Heart right ventricle (tissue), 16 donors: ENCODE measurements around the gene PIGT. TPM values are rescaled to one million over a fixed set of nuclear protein-coding genes. Genes with fewer than 3 reads are reported as not detected.
A peak's percentile ranks its signal among the peaks of the same experiment; 100 is the strongest.

Experiments used
- ATAC-seq, 8 donors: fragments of 200-7000 bp; cut with Tn5 transposase; one replicate each; pipeline ENCODE4 v1.9.1; 2020; ENCODE audit warnings: mild to moderate bottlenecking in 8 of 8, moderate library complexity in 8 of 8, moderate number of reproducible peaks in 1 of 8
- DNase-seq, 2 donors: peaks; one replicate each; pipeline ENCODE4 v3.0.0-alpha.2; 2020
- H3K27ac ChIP-seq, 10 donors: fragments of 200-600 bp; sonication (generic) in 2 of 10; one replicate each; pipeline versions ENCODE4 v1.5.0 to v1.8.0; 2020 to 2022; ENCODE audit warnings: mild to moderate bottlenecking in 3 of 10
- H3K27me3 ChIP-seq, 7 donors: fragments of 200-600 bp; one replicate each; pipeline ENCODE4 v1.8.0; 2021 to 2022; ENCODE audit warnings: mild to moderate bottlenecking in 2 of 7
- H3K36me3 ChIP-seq, 9 donors: fragments of 200-600 bp; sonication (generic) in 1 of 9; one replicate each; pipeline versions ENCODE4 v1.5.0 to v1.8.0; 2020 to 2022; ENCODE audit warnings: mild to moderate bottlenecking in 2 of 9
- H3K4me1 ChIP-seq, 9 donors: fragments of 200-600 bp; sonication (generic) in 1 of 9; one replicate each; pipeline versions ENCODE4 v1.5.0 to v1.8.0; 2020 to 2022; ENCODE audit warnings: mild to moderate bottlenecking in 4 of 9
- H3K4me3 ChIP-seq, 10 donors: fragments of 200-600 bp; sonication (generic) in 2 of 10; one replicate each; pipeline versions ENCODE4 v1.5.0 to v1.8.0; 2020 to 2022; ENCODE audit warnings: mild to moderate bottlenecking in 7 of 10, moderate library complexity in 2 of 10
- H3K9me3 ChIP-seq, 11 donors: fragments of 200-600 bp in 10 of 11; sonication (generic) in 2 of 11; one replicate each; pipeline versions ENCODE4 v1.5.0 to v1.8.0; 2013 to 2022; ENCODE audit warnings: mild to moderate bottlenecking in 2 of 11, control low read depth in 1 of 11, moderate library complexity in 1 of 11
- CTCF ChIP-seq, 9 donors: fragments of 200-600 bp; sonication (generic) in 2 of 9; IDR thresholded peaks; one replicate each; pipeline versions ENCODE4 v1.5.0 to v1.8.0; 2021 to 2022; ENCODE audit warnings: antibody characterized with exemption in 9 of 9, mild to moderate bottlenecking in 5 of 9, moderate library complexity in 1 of 9
- WGBS, 2 donors: extraction: QIAGEN DNeasy Blood & Tissue Kit; methylation state at CpG; one replicate each; pipeline ENCODE4 v1.1.7; 2013; ENCODE audit warnings: inconsistent platforms in 1 of 2; 5-methylcytosine and 5-hydroxymethylcytosine counted together
- intact Hi-C, 10 donors: fragments of 100-400 bp; cut with DNase I; formaldehyde crosslinking; loops; one replicate each; pipeline versions ENCODE4 v1.11.1 to v1.14.2; 2022
- polyA plus RNA-seq, 2 donors: library from polyadenylated mRNA; stranded (reverse); fragments of 200-250 nt; gene quantifications; one replicate each; pipeline ENCODE4 v1.2.3, GENCODE V29; 2013
- total RNA-seq, 10 donors: library from RNA; stranded (reverse); fragmentation: NEBNext Ultra II Directional in 3 of 10; extraction: Animal tissue kit (Norgen Biotek cat#: 25700) in 3 of 10; gene quantifications; one replicate each; pipeline versions ENCODE4 v1.2.1 to v1.2.4, GENCODE V29; 2021 to 2023
- donor health status: Arrhythmogenic right ventricular cardiomyopathy.
- donor health status: ischemic (EF 13 %, LVEDD 7.1; RV severe dilation, severe dysfunction).
- donor health status: healthy with polysubstance abuse.
- donor health status: DM: no; HTN: yes; CAD: no.
- donor health status: DM: no; HTN: no; CAD: no.
- donor health status: ischemic (EF 25% LVEDD 6.9; RV normal size, moderate dysfunction).
- donor health status: ischemic (EF 25% LVEDD 5.7; RV mildly dilated, moderate dysfunction).
- donor health status: healthy.
- donor health status: DM: yes; HTN: yes; CAD: no.
- donor health status: Ischemic cardiomyopathy.
- donor health status: ischemic (EF 35%, LVEDD 5.7; RV mildly dilated, moderate dysfunction).
- donor health status: nonischemic (EF 11% LVEDD 7.7; RV severe dilation, severe dysfunction).
- donor health status: DM: yes; HTN: yes; CAD: no.
- donor health status: PGD.
- donor health status: ischemic (EF 29% LVEDD 5.4; RV normal size, mild dysfunction).
- donor health status: nonischemic (EF 23%, LVEDD 6.1; RV moderate dilation, normal function).

The PIGT gene
- total and polyA plus RNA-seq, 12 donors = 72.9 to 221 (median 144) TPM

- ATAC-seq (no peak), DNase-seq (no peak)
- H3K9me3 ChIP-seq = no peaks in the 10 kb centered on the region
- WGBS, 2 donors = 94 to 96% methylated on average over 2 of the region's 2 CpGs
- no peak overlapping the region for H3K4me3 ChIP-seq
- H3K36me3 ChIP-seq = peaks cover 0 to 89% (median 53%) of the 10 kb centered on the region in 9 donors
- H3K27ac ChIP-seq = no peak overlapping the region
- peaks cover 0 to 35% (median 17%) of the 10 kb centered on the region in 9 donors for H3K4me1 ChIP-seq
- no peak for TF ChIP-seq CTCF (IDR thresholded peaks at IDR 0.05)
- intact Hi-C loops = no loop called here
- no peaks in the 10 kb centered on the region for H3K27me3 ChIP-seq
Observed at GRCh38 chr20:45423700-45424099, 7.8 kb downstream of the PIGT start.

- no peaks in the 10 kb centered on the region for H3K9me3 ChIP-seq
- H3K4me3 ChIP-seq = no peak overlapping the region
- WGBS, 2 donors = 95 to 96% methylated on average over 17 of the region's 17 CpGs
- no peak for ATAC-seq
- TF ChIP-seq CTCF (IDR thresholded peaks at IDR 0.05) = no peak
- no peak for DNase-seq
- no peak overlapping the region for H3K27ac ChIP-seq
- H3K27me3 ChIP-seq = no peaks in the 10 kb centered on the region
- peaks cover 0 to 70% (median 44%) of the 10 kb centered on the region in 9 donors for H3K36me3 ChIP-seq
- intact Hi-C loops = no loop called here
- H3K4me1 ChIP-seq = peaks cover 0 to 19% (median 6%) of the 10 kb centered on the region in 9 donors
Observed at GRCh38 chr20:45425561-45425960, 9.6 kb downstream of the PIGT start.

GRCh38 chr20:45426320-45427016 is 10.5 kb downstream of the PIGT start:
- intact Hi-C loops = no loop called here
- WGBS, 2 donors = 88 to 90% methylated on average over 5 of the region's 5 CpGs
- Histone ChIP-seq H3K4me1 (peaks cover 0 to 16% (median 5%) of the 10 kb centered on the region in 9 donors), H3K4me3 (no peak overlapping the region), H3K36me3 (peaks cover 0 to 61% (median 35%) of the 10 kb centered on the region in 9 donors), H3K27ac (no peak overlapping the region), H3K27me3 (no peaks in the 10 kb centered on the region), H3K9me3 (no peaks in the 10 kb centered on the region)
- peak in 6 of 8 donors; percentile 8 to 46 (median 27) for ATAC-seq
- TF ChIP-seq CTCF (IDR thresholded peaks at IDR 0.05) = no peak
- no peak for DNase-seq

GRCh38 chr20:45427236-45428149 is 11.6 kb downstream of the PIGT start:
- peak in 7 of 8 donors; percentile 22 to 74 (median 40) for ATAC-seq
- Histone ChIP-seq H3K9me3 (no peaks in the 10 kb centered on the region), H3K4me3 (no peak overlapping the region), H3K4me1 (peaks cover 0 to 16% (median 6%) of the 10 kb centered on the region in 9 donors), H3K27me3 (no peaks in the 10 kb centered on the region), H3K36me3 (peaks cover 0 to 51% (median 24%) of the 10 kb centered on the region in 9 donors), H3K27ac (no peak overlapping the region)
- DNase-seq = no peak
- 49 to 61% methylated on average over 14 of the region's 14 CpGs for WGBS, 2 donors
- TF ChIP-seq CTCF (IDR thresholded peaks at IDR 0.05) = no peak
- intact Hi-C loops = no loop called here
